Neural cell (in vitro differentiated cells): ENCODE measurements around the gene PRKCQ. TPM values are rescaled to one million over a fixed set of nuclear protein-coding genes. Genes with fewer than 3 reads are reported as not detected.

Experiments used
- H2AFZ ChIP-seq: fragments of 200-600, 300-800 bp; sonication (generic), shearing (Covaris generic); 2 replicates; pipeline ENCODE4 v1.6.0; 2014; ENCODE audit warnings: low read depth, mild to moderate bottlenecking, antibody characterized with exemption, low read length, moderate library complexity
- H3F3A ChIP-seq: fragments of 200-600 bp; shearing (Covaris generic); 2 replicates; pipeline ENCODE4 v1.6.1; 2016; ENCODE audit warnings: mild to moderate bottlenecking, moderate library complexity, mixed read lengths, antibody characterized with exemption, low read length; ENCODE audit not compliant: insufficient read depth, poor library complexity, severe bottlenecking
- H3K27ac ChIP-seq: fragments of 200-600, 300-800 bp; sonication (generic), shearing (Covaris generic); 2 replicates; pipeline ENCODE4 v1.5.1; 2014; ENCODE audit warnings: mild to moderate bottlenecking, low read length, moderate library complexity
- H3K27me3 ChIP-seq: fragments of 300-800, 200-600 bp; sonication (generic), shearing (Covaris generic); 2 replicates; pipeline ENCODE4 v1.6.0; 2014; ENCODE audit warnings: mild to moderate bottlenecking, low read depth, low read length, moderate library complexity; ENCODE audit not compliant: insufficient read depth
- H3K36me3 ChIP-seq: fragments of 300-800, 200-600 bp; sonication (generic), shearing (Covaris generic); 2 replicates; pipeline ENCODE4 v1.5.1; 2014; ENCODE audit warnings: mild to moderate bottlenecking, antibody characterized with exemption, low read length, moderate library complexity; ENCODE audit not compliant: insufficient read depth
- H3K4me2 ChIP-seq: fragments of 300-800, 200-600 bp; sonication (generic), shearing (Covaris generic); 2 replicates; pipeline ENCODE4 v1.6.0; 2014; ENCODE audit warnings: mild to moderate bottlenecking, low read length
- H3K4me3 ChIP-seq: fragments of 300-800, 200-600 bp; sonication (generic), shearing (Covaris generic); 2 replicates; pipeline ENCODE4 v1.5.1; 2014; ENCODE audit warnings: mild to moderate bottlenecking, low read length, moderate library complexity
- H3K79me2 ChIP-seq: fragments of 200-600 bp; shearing (Covaris generic); replicated peaks from 2 replicates; pipeline ENCODE4 v1.6.0; 2014; ENCODE audit warnings: mild to moderate bottlenecking, low read length, moderate library complexity; ENCODE audit not compliant: insufficient read depth
- H3K9ac ChIP-seq: fragments of 300-800, 200-600 bp; sonication (generic), shearing (Covaris generic); 2 replicates; pipeline ENCODE4 v1.6.1; 2016; ENCODE audit warnings: mild to moderate bottlenecking, low read length, mixed read lengths
- H3K9me2 ChIP-seq: fragments of 200-600 bp; shearing (Covaris generic); 2 replicates; pipeline ENCODE4 v1.6.1; 2016; ENCODE audit warnings: mild to moderate bottlenecking, low read length, mixed read lengths; ENCODE audit not compliant: insufficient read depth
- H3K9me3 ChIP-seq: fragments of 200-600, 300-800 bp; sonication (generic), shearing (Covaris generic); 2 replicates; pipeline ENCODE4 v1.6.1; 2016; ENCODE audit warnings: mild to moderate bottlenecking, mixed run types, low read length, moderate library complexity, mixed read lengths
- H4K20me1 ChIP-seq: fragments of 200-600 bp; shearing (Covaris generic); 2 replicates; pipeline ENCODE4 v1.6.1; 2016; ENCODE audit warnings: mild to moderate bottlenecking, mixed run types; ENCODE audit not compliant: insufficient read depth
- CTCF ChIP-seq: fragments of 450-650 bp; IDR thresholded peaks from 2 replicates; pipeline ENCODE4 v1.5.1; 2014; ENCODE audit warnings: antibody characterized with exemption, mild to moderate bottlenecking, moderate library complexity; ENCODE audit not compliant: poor library complexity, severe bottlenecking
- EP300 ChIP-seq: fragments of 450-650 bp; conservative IDR thresholded peaks from 2 replicates; pipeline ENCODE4 v1.6.1; 2014; ENCODE audit warnings: antibody characterized with exemption, mild to moderate bottlenecking, moderate library complexity; ENCODE audit not compliant: poor library complexity, severe bottlenecking
- EZH2 ChIP-seq: fragments of 200-600, 300-800 bp; shearing (Covaris generic), sonication (generic); IDR thresholded peaks from 2 replicates; pipeline ENCODE4 v1.6.1; 2014; ENCODE audit warnings: antibody characterized with exemption, low read length, borderline replicate concordance, mild to moderate bottlenecking; ENCODE audit not compliant: insufficient read depth, poor library complexity, severe bottlenecking
- MXI1 ChIP-seq: fragments of 450-650 bp; conservative IDR thresholded peaks from 2 replicates; pipeline ENCODE4 v1.6.1; 2014; ENCODE audit warnings: antibody characterized with exemption, mild to moderate bottlenecking; ENCODE audit not compliant: poor library complexity, severe bottlenecking
- POLR2AphosphoS5 ChIP-seq: IDR thresholded peaks from 2 replicates; pipeline ENCODE4 v1.6.1; 2012
- RAD21 ChIP-seq: fragments of 450-650 bp; conservative IDR thresholded peaks from 2 replicates; pipeline ENCODE4 v1.6.1; 2014; ENCODE audit warnings: antibody characterized with exemption, mild to moderate bottlenecking, moderate library complexity
- REST ChIP-seq: IDR thresholded peaks from 2 replicates; pipeline ENCODE4 v1.6.1; 2012; ENCODE audit warnings: borderline replicate concordance
- SMC3 ChIP-seq: fragments of 450-650 bp; conservative IDR thresholded peaks from 2 replicates; pipeline ENCODE4 v1.6.1; 2014; ENCODE audit warnings: antibody characterized with exemption, mild to moderate bottlenecking, moderate library complexity; ENCODE audit not compliant: poor library complexity
- TAF1 ChIP-seq: IDR thresholded peaks from 2 replicates; pipeline ENCODE4 v1.6.1; 2012; ENCODE audit warnings: low read depth
- polyA plus RNA-seq: library from polyadenylated mRNA; depleted of rRNA; stranded (reverse); fragments of >200 nt; gene quantifications from 2 replicates; pipeline ENCODE4 v1.2.3, GENCODE V29; 2014

PRKCQ gene
- polyA plus RNA-seq, 1 donor from 2014 or later, result 0.61 TPM

GRCh38 chr10:6497620-6498019 is 82.5 kb downstream of the PRKCQ start:
- Histone ChIP-seq H3K9me2 (no peaks in the 10 kb centered on the region), H2AFZ (no peak overlapping the region), H3K79me2 (no peaks in the 10 kb centered on the region), H3K36me3 (no peaks in the 10 kb centered on the region), H3F3A (no peaks in the 10 kb centered on the region), H3K9me3 (no peaks in the 10 kb centered on the region), H3K27me3 (no peaks in the 10 kb centered on the region), H4K20me1 (no peaks in the 10 kb centered on the region), H3K4me3 (no peak overlapping the region), H3K27ac (no peak overlapping the region), H3K4me2 (no peak overlapping the region), H3K9ac (no peak overlapping the region)
- TF ChIP-seq REST (no peak), MXI1 (no peak), POLR2AphosphoS5 (peak; percentile 14)

- Histone ChIP-seq H3K36me3 (no peaks in the 10 kb centered on the region), H3K4me2 (no peak overlapping the region), H3F3A (no peaks in the 10 kb centered on the region), H3K9me3 (no peaks in the 10 kb centered on the region), H3K9ac (no peak overlapping the region), H3K4me3 (no peak overlapping the region), H2AFZ (no peak overlapping the region), H3K27me3 (no peaks in the 10 kb centered on the region), H3K9me2 (no peaks in the 10 kb centered on the region), H3K27ac (no peak overlapping the region), H3K79me2 (no peaks in the 10 kb centered on the region), H4K20me1 (no peaks in the 10 kb centered on the region)
- TF ChIP-seq CTCF, result no peak
- no peak for TF ChIP-seq EP300
- no peak for TF ChIP-seq EZH2
- no peak for TF ChIP-seq TAF1
- no peak for TF ChIP-seq POLR2AphosphoS5
- TF ChIP-seq RAD21, result no peak
- no peak for TF ChIP-seq REST
- TF ChIP-seq SMC3, result no peak
- TF ChIP-seq MXI1, result no peak
These were observed 85.0 kb downstream of the PRKCQ start for GRCh38 chr10:6494936-6495592.
